Measurements from ENCODE around the gene TESK2. TPM values are rescaled to one million over a fixed set of nuclear protein-coding genes. Genes with fewer than 3 reads are reported as not detected.

TESK2 gene
- total RNA-seq, 1 experiment from 2014 or later = 1.5 TPM

DNA sequence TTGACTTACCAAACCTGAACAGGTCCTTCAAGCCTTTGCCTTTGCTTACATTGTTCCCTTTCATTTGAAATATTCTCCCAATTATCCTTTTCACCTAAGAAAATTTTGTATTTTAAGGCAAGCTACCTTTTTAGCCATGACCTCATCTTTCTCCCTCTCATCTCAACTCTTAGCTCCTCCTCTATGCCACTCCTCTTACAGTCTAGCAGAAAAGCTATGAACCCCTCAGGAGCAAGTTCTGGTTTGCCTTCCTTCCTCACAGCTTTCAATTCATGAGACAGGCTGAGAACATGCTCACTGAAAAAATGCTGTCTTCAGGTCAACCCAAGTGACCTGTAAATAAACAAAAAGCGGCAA, 142.4 kb downstream of the TESK2 start:
- no peak overlapping the region for H3K4me2 ChIP-seq (ENCODE audit: low read depth, low read length, poor library complexity, severe bottlenecking)

DNA sequence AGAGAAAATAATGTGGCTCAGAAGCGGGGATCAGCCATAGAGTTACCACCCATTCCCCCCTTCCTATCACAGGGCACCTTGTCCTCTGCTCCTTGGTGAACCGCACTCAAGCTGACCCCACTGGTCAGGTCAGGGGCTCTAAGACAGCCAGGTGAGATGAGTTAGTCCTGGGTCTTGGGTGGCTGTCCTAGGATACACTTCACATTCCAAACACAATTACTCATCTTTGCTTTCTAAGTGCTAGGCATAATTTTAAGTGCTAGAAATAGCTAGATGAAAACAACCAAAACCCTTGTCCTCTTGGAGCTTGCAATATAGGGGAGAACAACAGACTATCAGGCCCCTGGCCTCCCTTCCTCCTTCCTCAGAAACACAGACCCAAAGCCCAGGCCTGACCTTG, 142.9 kb downstream of the TESK2 start:
- no peak for DNase-seq
- H3K4me2 ChIP-seq (ENCODE audit: low read depth, low read length, poor library complexity, severe bottlenecking) = no peak overlapping the region
- peaks cover 16% of the 10 kb centered on the region; the same call in 1 of the 2 replicates for H3K36me3 ChIP-seq (ENCODE audit: insufficient read depth, low read length)
- no peak overlapping the region for H3K4me3 ChIP-seq (ENCODE audit: low read length)
- no peak overlapping the region for H2AFZ ChIP-seq (ENCODE audit: low read length)
- no peak overlapping the region for H3K27ac ChIP-seq (ENCODE audit: low read length)
- no peaks in the 10 kb centered on the region for H3K79me2 ChIP-seq (ENCODE audit: low read length)
- H4K20me1 ChIP-seq (ENCODE audit: insufficient read depth, low read depth, low read length) = no peaks in the 10 kb centered on the region
- H3K9me2 ChIP-seq (replicated peaks; ENCODE audit: insufficient read depth, low read length) = no peaks in the 10 kb centered on the region
- H3K9me3 ChIP-seq (ENCODE audit: low read length) = no peaks in the 10 kb centered on the region
- no peaks in the 10 kb centered on the region for H3K4me1 ChIP-seq (ENCODE audit: low read length)
- H3K27me3 ChIP-seq (ENCODE audit: low read length) = no peaks in the 10 kb centered on the region
- H3K9ac ChIP-seq (ENCODE audit: low read length) = no peak overlapping the region

More for the DNA sequence above, 142.4 kb downstream of the TESK2 start:
- Histone ChIP-seq H3K36me3 (ENCODE audit: insufficient read depth, low read length) (peaks cover 10% of the 10 kb centered on the region; the same call in 1 of the 2 replicates), H3K9me3 (ENCODE audit: low read length) (no peaks in the 10 kb centered on the region), H3K4me1 (ENCODE audit: low read length) (no peaks in the 10 kb centered on the region), H3K27me3 (ENCODE audit: low read length) (no peaks in the 10 kb centered on the region), H3K4me3 (ENCODE audit: low read length) (no peak overlapping the region), H2AFZ (ENCODE audit: low read length) (no peak overlapping the region), H3K79me2 (ENCODE audit: low read length) (no peaks in the 10 kb centered on the region), H4K20me1 (ENCODE audit: insufficient read depth, low read depth, low read length) (no peaks in the 10 kb centered on the region), H3K9ac (ENCODE audit: low read length) (no peak overlapping the region), H3K9me2 (replicated peaks; ENCODE audit: insufficient read depth, low read length) (no peaks in the 10 kb centered on the region), H3K27ac (ENCODE audit: low read length) (no peak overlapping the region)
- DNase-seq = no peak

DNA sequence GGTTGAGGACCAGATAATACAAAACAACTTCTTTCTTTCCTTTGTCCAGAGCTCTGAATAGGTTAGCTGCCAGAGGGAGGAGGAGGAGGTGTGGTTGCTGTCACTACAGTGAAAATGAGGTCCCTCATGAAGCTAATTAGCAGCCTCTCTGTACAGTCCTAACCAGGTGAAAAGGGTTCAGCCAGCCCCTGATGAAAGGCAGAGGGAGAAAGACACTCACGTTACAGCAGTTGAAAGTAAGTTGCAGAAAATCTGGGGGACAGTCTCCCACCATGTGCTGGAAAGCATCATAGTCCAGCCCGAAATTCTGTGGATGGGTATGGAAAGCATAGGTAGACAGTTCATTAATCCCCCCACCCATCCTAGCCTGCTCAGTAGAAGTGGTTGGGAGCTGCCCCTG, 144.5 kb downstream of the TESK2 start:
- H3K27ac ChIP-seq (ENCODE audit: low read length) = no peak overlapping the region
- DNase-seq = no peak
- H3K36me3 ChIP-seq (ENCODE audit: insufficient read depth, low read length) = peaks cover 30% of the 10 kb centered on the region; the same call in 1 of the 2 replicates
- 0 out of 2 replicates have a peak, but pooled peaks cover 3% of the 10 kb centered on the region for H4K20me1 ChIP-seq (ENCODE audit: insufficient read depth, low read depth, low read length)
- H3K9me2 ChIP-seq (replicated peaks; ENCODE audit: insufficient read depth, low read length) = no peaks in the 10 kb centered on the region
- H3K27me3 ChIP-seq (ENCODE audit: low read length) = no peaks in the 10 kb centered on the region
- no peak overlapping the region for H2AFZ ChIP-seq (ENCODE audit: low read length)
- peaks cover 5% of the 10 kb centered on the region for H3K4me1 ChIP-seq (ENCODE audit: low read length)
- H3K4me3 ChIP-seq (ENCODE audit: low read length) = no peak overlapping the region
- H3K9me3 ChIP-seq (ENCODE audit: low read length) = no peaks in the 10 kb centered on the region
- no peak overlapping the region for H3K4me2 ChIP-seq (ENCODE audit: low read depth, low read length, poor library complexity, severe bottlenecking)
- H3K79me2 ChIP-seq (ENCODE audit: low read length) = peaks cover 7% of the 10 kb centered on the region
- no peak overlapping the region for H3K9ac ChIP-seq (ENCODE audit: low read length)

DNA sequence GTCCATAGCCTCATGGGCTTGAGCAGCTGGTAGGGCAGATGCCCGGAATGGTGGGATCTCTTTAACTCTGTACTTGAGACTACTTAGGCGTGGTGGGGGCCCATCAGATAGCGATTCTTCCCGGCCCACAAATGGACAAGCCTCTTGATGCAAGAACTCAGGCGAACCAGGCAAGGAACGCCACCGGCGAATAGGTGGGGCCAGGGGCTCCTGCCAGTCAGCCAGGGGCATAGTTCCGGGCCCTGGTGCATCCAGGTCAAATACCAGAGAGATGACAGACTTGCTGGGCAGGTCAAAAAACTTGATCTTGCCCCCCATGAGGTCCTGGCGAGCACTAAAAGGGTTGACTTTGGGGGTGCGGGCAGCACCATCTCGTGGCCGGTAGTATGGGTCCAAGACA, 145.9 kb downstream of the TESK2 start:
- Histone ChIP-seq H3K4me3 (ENCODE audit: low read length) (no peak overlapping the region), H3K9me3 (ENCODE audit: low read length) (no peaks in the 10 kb centered on the region), H3K9ac (ENCODE audit: low read length) (no peak overlapping the region), H3K4me1 (ENCODE audit: low read length) (peaks cover 11% of the 10 kb centered on the region), H3K27me3 (ENCODE audit: low read length) (no peaks in the 10 kb centered on the region), H4K20me1 (ENCODE audit: insufficient read depth, low read depth, low read length) (0 out of 2 replicates have a peak, but pooled peaks cover 3% of the 10 kb centered on the region), H3K79me2 (ENCODE audit: low read length) (peaks cover 22% of the 10 kb centered on the region), H3K36me3 (ENCODE audit: insufficient read depth, low read length) (peaks cover 30% of the 10 kb centered on the region; the same call in 1 of the 2 replicates), H2AFZ (ENCODE audit: low read length) (no peak overlapping the region), H3K4me2 (ENCODE audit: low read depth, low read length, poor library complexity, severe bottlenecking) (no peak overlapping the region), H3K27ac (ENCODE audit: low read length) (no peak overlapping the region), H3K9me2 (replicated peaks; ENCODE audit: insufficient read depth, low read length) (no peaks in the 10 kb centered on the region)
- no peak for DNase-seq

DNA sequence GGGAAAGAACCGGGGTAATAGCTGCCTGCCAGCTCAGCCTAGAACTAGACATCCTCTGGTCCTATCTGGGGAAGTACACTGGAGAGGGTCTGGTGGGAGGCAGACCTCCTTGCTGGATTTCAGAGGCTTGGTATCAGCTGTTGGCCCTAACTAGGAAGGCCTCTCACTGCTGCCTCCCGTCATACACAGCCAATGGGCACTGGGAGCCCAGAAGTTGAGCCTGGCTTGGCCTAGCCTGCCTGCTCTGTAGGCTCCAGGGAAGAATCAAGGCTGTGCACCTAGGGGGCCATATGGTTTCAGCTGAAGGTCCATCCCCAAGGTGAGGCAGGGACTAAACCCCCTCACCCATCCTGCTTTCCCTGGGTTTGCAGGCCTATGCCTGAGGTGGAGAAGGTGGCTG, 146.5 kb downstream of the TESK2 start:
- DNase-seq = no peak
- no peak overlapping the region for H3K4me2 ChIP-seq (ENCODE audit: low read depth, low read length, poor library complexity, severe bottlenecking)
- H3K79me2 ChIP-seq (ENCODE audit: low read length) = peaks cover 25% of the 10 kb centered on the region
- no peak overlapping the region for H3K4me3 ChIP-seq (ENCODE audit: low read length)
- H3K9ac ChIP-seq (ENCODE audit: low read length) = no peak overlapping the region
- H2AFZ ChIP-seq (ENCODE audit: low read length) = no peak overlapping the region
- peaks cover 30% of the 10 kb centered on the region; the same call in 1 of the 2 replicates for H3K36me3 ChIP-seq (ENCODE audit: insufficient read depth, low read length)
- H3K4me1 ChIP-seq (ENCODE audit: low read length) = peaks cover 11% of the 10 kb centered on the region
- 0 out of 2 replicates have a peak, but pooled peaks cover 3% of the 10 kb centered on the region for H4K20me1 ChIP-seq (ENCODE audit: insufficient read depth, low read depth, low read length)
- H3K9me2 ChIP-seq (replicated peaks; ENCODE audit: insufficient read depth, low read length) = no peaks in the 10 kb centered on the region
- H3K27ac ChIP-seq (ENCODE audit: low read length) = no peak overlapping the region
- H3K9me3 ChIP-seq (ENCODE audit: low read length) = no peaks in the 10 kb centered on the region
- no peaks in the 10 kb centered on the region for H3K27me3 ChIP-seq (ENCODE audit: low read length)

DNA sequence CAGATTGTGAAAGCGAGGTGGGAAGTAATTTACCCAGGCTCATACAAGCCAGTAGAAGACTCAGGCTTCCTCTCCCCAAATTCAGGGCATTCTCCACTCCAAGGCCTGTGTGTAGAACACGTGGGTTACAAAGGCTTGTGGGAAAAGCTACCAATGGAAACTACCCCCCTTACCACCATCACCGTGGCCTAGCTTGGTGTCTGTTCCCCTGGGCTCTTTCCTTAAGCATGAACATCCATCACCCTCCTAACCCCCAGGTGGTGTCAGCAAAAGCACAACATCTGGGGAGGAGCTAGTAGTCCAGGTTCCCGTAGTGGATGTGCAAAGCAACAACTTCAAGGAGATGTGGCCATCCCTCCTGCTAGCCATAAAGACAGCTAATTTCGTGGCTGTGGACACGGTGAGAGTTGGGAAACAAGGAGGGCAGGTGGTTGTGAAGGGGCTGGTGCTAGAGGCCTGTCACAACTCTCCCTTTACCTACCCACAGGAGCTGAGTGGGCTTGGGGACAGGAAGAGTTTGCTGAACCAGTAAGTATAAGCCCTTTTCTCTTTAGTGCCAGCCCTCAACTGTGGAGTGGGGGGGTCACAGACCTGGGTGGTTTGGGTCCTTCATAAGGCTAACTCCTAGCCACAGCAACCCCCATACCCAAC, 150.0 kb downstream of the TESK2 start:
- Histone ChIP-seq H2AFZ (ENCODE audit: low read length) (peak overlapping the region; percentile 80; the same call in 1 of the 2 replicates), H4K20me1 (ENCODE audit: insufficient read depth, low read depth, low read length) (0 out of 2 replicates have a peak, but pooled peaks cover 3% of the 10 kb centered on the region), H3K4me1 (ENCODE audit: low read length) (peaks cover 17% of the 10 kb centered on the region), H3K9me2 (replicated peaks; ENCODE audit: insufficient read depth, low read length) (no peaks in the 10 kb centered on the region), H3K4me2 (ENCODE audit: low read depth, low read length, poor library complexity, severe bottlenecking) (peak overlapping the region; percentile 78), H3K9me3 (ENCODE audit: low read length) (no peaks in the 10 kb centered on the region), H3K27ac (ENCODE audit: low read length) (peak overlapping the region; percentile 81), H3K4me3 (ENCODE audit: low read length) (peak overlapping the region; percentile 90), H3K36me3 (ENCODE audit: insufficient read depth, low read length) (peaks cover 30% of the 10 kb centered on the region; the same call in 1 of the 2 replicates), H3K27me3 (ENCODE audit: low read length) (no peaks in the 10 kb centered on the region), H3K79me2 (ENCODE audit: low read length) (peaks cover 42% of the 10 kb centered on the region), H3K9ac (ENCODE audit: low read length) (peak overlapping the region; percentile 98)
- DNase-seq = peak; percentile 70

DNA sequence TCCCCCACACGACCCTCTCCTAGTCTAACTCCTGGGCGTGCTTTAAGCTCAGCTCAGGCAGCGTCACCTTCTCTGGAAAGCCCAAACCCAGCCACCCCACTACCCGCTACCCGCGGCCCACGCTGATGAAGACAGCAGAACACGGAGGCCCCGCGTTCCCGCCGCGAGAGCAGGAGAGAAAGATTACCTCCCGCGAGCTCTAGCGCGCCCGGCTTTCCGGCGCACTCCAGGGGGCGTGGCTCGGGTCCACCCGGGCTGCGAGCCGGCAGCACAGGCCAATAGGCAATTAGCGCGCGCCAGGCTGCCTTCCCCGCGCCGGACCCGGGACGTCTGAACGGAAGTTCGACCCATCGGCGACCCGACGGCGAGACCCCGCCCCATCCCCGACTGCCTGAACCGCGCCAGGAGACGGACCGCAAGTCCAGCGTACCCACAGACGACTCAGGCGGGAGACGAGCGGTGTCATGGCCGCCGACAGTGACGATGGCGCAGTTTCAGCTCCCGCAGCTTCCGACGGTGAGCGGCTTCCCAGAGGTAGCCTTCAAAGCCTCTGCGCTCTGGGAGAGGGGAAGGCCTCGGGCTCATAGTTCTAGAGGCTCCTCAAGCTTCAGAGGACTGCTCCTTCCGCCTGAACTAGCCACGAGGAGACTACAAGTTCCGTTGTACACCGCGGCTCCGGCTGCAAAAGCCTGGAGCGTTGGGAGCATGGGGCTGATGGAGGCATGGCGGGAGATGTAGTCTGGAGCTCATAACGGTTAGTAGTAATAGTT, 151.0 kb downstream of the TESK2 start, which contains the start of the genes MUTYH and TOE1:
Gene MUTYH, minus strand, starts transcription at position 652 of the 770 bp plus-strand sequence. CDS start 5,935 bp downstream, outside the sequence.
Gene TOE1, plus strand, starts transcription at position 382 of the 770 bp plus-strand sequence. Its CDS starts 83 bp downstream, at position 465.
- peak within 1 kb of the TSS; percentile 80; the same call in 1 of the 2 replicates for H2AFZ ChIP-seq (ENCODE audit: low read length)

More for the DNA sequence above, 151.0 kb downstream of the TESK2 start, which contains the start of the genes MUTYH and TOE1:
- H3K9me3 ChIP-seq (ENCODE audit: low read length) = no peaks in the 10 kb centered on the region
- peak within 1 kb of the TSS; percentile 90 for H3K4me3 ChIP-seq (ENCODE audit: low read length)
- no peaks in the 10 kb centered on the region for H3K9me2 ChIP-seq (replicated peaks; ENCODE audit: insufficient read depth, low read length)
- H3K79me2 ChIP-seq (ENCODE audit: low read length) = peaks cover 42% of the 10 kb centered on the region
- H3K4me1 ChIP-seq (ENCODE audit: low read length) = peaks cover 17% of the 10 kb centered on the region
- 0 out of 2 replicates have a peak, but pooled peaks cover 3% of the 10 kb centered on the region for H4K20me1 ChIP-seq (ENCODE audit: insufficient read depth, low read depth, low read length)
- H3K4me2 ChIP-seq (ENCODE audit: low read depth, low read length, poor library complexity, severe bottlenecking) = peak within 1 kb of the TSS; percentile 78
- peak within 1 kb of the TSS; percentile 98 for H3K9ac ChIP-seq (ENCODE audit: low read length)
- DNase-seq = peak; percentile 98
- peak within 1 kb of the TSS; percentile 81 for H3K27ac ChIP-seq (ENCODE audit: low read length)
- H3K27me3 ChIP-seq (ENCODE audit: low read length) = no peaks in the 10 kb centered on the region
- peaks cover 30% of the 10 kb centered on the region; the same call in 1 of the 2 replicates for H3K36me3 ChIP-seq (ENCODE audit: insufficient read depth, low read length)

Data from Karpas-422 (cell line).